PC-9 (cell line): ENCODE data around the gene TAC3.

Experiments
- EZH2 ChIP-seq: fragments of 200-600 bp; sonication (generic); IDR thresholded peaks from 2 replicates; pipeline ENCODE4 v1.8.0; 2017; ENCODE audit warnings: antibody characterized with exemption, low read depth
- TF ChIP-seq, protein P1 (sequence below): fragments of 200-600 bp; sonication (generic); conservative IDR thresholded peaks from 2 replicates; pipeline ENCODE4 v1.6.1; 2017; ENCODE audit warnings: mixed run types, antibody characterized with exemption, mild to moderate bottlenecking, moderate library complexity

DNA sequence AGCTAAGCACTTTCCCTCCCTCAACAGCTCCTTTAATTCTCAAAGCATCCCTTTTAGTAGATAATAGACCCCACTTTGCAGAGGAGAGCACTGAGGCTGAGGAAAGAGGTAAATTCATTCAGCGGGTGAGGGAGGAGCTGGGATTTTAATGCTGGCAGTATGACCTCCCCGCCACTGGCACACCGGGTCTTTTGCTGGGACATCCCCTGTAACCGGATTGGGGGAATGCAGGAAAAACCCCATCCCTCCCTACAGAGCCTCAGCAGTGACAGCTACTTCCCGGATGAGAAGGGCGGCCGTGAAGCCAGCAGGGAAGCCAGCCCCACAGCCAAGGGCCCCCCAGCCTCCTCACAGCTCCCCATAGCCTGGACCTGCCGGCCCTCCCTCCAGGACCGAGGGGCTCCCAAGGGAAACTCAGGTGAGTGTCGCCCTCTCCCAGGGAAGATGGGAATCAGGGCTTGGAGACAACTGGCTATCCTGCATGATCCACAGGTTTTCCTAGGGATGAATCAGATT lies 22.0 kb downstream of the TAC3 start:
- TF ChIP-seq, protein P1, sequence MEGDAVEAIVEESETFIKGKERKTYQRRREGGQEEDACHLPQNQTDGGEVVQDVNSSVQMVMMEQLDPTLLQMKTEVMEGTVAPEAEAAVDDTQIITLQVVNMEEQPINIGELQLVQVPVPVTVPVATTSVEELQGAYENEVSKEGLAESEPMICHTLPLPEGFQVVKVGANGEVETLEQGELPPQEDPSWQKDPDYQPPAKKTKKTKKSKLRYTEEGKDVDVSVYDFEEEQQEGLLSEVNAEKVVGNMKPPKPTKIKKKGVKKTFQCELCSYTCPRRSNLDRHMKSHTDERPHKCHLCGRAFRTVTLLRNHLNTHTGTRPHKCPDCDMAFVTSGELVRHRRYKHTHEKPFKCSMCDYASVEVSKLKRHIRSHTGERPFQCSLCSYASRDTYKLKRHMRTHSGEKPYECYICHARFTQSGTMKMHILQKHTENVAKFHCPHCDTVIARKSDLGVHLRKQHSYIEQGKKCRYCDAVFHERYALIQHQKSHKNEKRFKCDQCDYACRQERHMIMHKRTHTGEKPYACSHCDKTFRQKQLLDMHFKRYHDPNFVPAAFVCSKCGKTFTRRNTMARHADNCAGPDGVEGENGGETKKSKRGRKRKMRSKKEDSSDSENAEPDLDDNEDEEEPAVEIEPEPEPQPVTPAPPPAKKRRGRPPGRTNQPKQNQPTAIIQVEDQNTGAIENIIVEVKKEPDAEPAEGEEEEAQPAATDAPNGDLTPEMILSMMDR: no peak
- TF ChIP-seq EZH2: no peak
